OCI-LY7 (cell line): ENCODE data around the gene HTR2A. TPM values are rescaled to one million over a fixed set of nuclear protein-coding genes. Genes with fewer than 3 reads are reported as not detected.

Experiments
- BruUV-seq: library from RNA; stranded (reverse); fragments of 400-500 nt; replicated peaks from 2 replicates; lab custom pipeline; 2021; lab: Mats Ljungman, UMichigan
- CTCF ChIA-PET: fragments of 300-600 bp; sonication (Branson Sonifier 250); formaldehyde crosslinking; loops from one replicate; lab custom pipeline; 2022; ENCODE audit warnings: antibody characterized with exemption; ENCODE audit not compliant: unreplicated experiment; lab: Charles Lee
- POLR2A ChIA-PET: fragments of 300-600 bp; sonication (Branson Sonifier 250); formaldehyde crosslinking; loops from one replicate; lab custom pipeline; 2022; ENCODE audit warnings: antibody characterized with exemption; lab: Charles Lee
- DNase-seq: peaks from one replicate; pipeline ENCODE4 v3.0.0-alpha.2; 2015; ENCODE audit warnings: low spot score
- H2AFZ ChIP-seq: fragments of 200-600 bp; sonication (generic), shearing (Covaris generic); 2 replicates; pipeline ENCODE4 v1.6.1; 2014; ENCODE audit warnings: mild to moderate bottlenecking, antibody characterized with exemption, low read length, moderate library complexity
- H3K27ac ChIP-seq: fragments of 200-600 bp; sonication (generic); 2 replicates; pipeline ENCODE4 v1.5.1; 2014; ENCODE audit warnings: mixed run types, low read depth, mild to moderate bottlenecking, moderate library complexity, low read length, inconsistent platforms; ENCODE audit not compliant: poor library complexity, severe bottlenecking
- H3K36me3 ChIP-seq: fragments of 200-600 bp; sonication (generic); 2 replicates; pipeline ENCODE4 v1.6.1; 2014; ENCODE audit warnings: mild to moderate bottlenecking, antibody characterized with exemption, low read length, moderate library complexity, mixed read lengths; ENCODE audit not compliant: insufficient read depth
- H3K4me1 ChIP-seq: fragments of 200-600 bp; sonication (generic); 2 replicates; pipeline ENCODE4 v1.5.1; 2014; ENCODE audit warnings: mild to moderate bottlenecking, low read length; ENCODE audit not compliant: insufficient read depth, poor library complexity, severe bottlenecking
- H3K4me2 ChIP-seq: fragments of 200-600 bp; sonication (generic); 2 replicates; pipeline ENCODE4 v1.6.1; 2014; ENCODE audit warnings: mild to moderate bottlenecking, low read length
- H3K4me3 ChIP-seq: fragments of 200-600 bp; sonication (generic); 2 replicates; pipeline ENCODE4 v1.5.1; 2014; ENCODE audit warnings: mild to moderate bottlenecking, low read depth, low read length; ENCODE audit not compliant: poor library complexity, severe bottlenecking
- H3K79me2 ChIP-seq: fragments of 200-600 bp; sonication (generic); 2 replicates; pipeline ENCODE4 v1.6.1; 2016; ENCODE audit warnings: low read depth, mild to moderate bottlenecking, low read length, moderate library complexity, mixed read lengths; ENCODE audit not compliant: insufficient read depth
- H3K9me2 ChIP-seq: fragments of 200-600 bp; sonication (generic); 2 replicates; pipeline ENCODE4 v1.6.1; 2016; ENCODE audit warnings: mild to moderate bottlenecking, low read length, mixed read lengths; ENCODE audit not compliant: insufficient read depth
- H3K9me3 ChIP-seq: fragments of 200-600 bp; sonication (generic); 2 replicates; pipeline ENCODE4 v1.6.1; 2014; ENCODE audit warnings: mild to moderate bottlenecking, mixed run types, low read length, mixed read lengths
- H4K20me1 ChIP-seq: fragments of 200-600 bp; sonication (generic); 2 replicates; pipeline ENCODE4 v1.6.1; 2014; ENCODE audit warnings: mild to moderate bottlenecking, antibody characterized with exemption, low read length, moderate library complexity, mixed read lengths; ENCODE audit not compliant: insufficient read depth
- EZH2phosphoT487 ChIP-seq: fragments of 200-600 bp; sonication (generic); IDR thresholded peaks from 2 replicates; pipeline ENCODE4 v1.6.1; 2018; ENCODE audit warnings: low read depth, borderline replicate concordance, mild to moderate bottlenecking, mixed run types, antibody characterized with exemption, low read length, moderate library complexity, mixed read lengths
- intact Hi-C: fragments of 100-400 bp; cut with micrococcal nuclease; formaldehyde crosslinking; loops from one replicate; pipeline ENCODE4 v1.10.0; 2022; ENCODE audit not compliant: unreplicated experiment
- total RNA-seq, 2 experiments: library from RNA; depleted of rRNA in 1 of 2; stranded (reverse); fragments of >200 nt in 1 of 2; shearing (Covaris generic) in 1 of 2; gene quantifications; 2 replicates each; pipeline ENCODE4 v1.2.3, GENCODE V29; 2014 to 2022
- TF ChIP-seq, protein P1 (sequence below): fragments of 200-600 bp; sonication (generic); conservative IDR thresholded peaks from 2 replicates; pipeline ENCODE4 v1.5.1; 2014; ENCODE audit warnings: mild to moderate bottlenecking, antibody characterized with exemption, low read length, moderate library complexity, mixed read lengths

HTR2A gene
- total RNA-seq, 2 experiments from 2014 or later, result not detected

GRCh38 chr13:46903748-46904147 lies 6.9 kb upstream of the HTR2A start:
- TF ChIP-seq, protein P1, sequence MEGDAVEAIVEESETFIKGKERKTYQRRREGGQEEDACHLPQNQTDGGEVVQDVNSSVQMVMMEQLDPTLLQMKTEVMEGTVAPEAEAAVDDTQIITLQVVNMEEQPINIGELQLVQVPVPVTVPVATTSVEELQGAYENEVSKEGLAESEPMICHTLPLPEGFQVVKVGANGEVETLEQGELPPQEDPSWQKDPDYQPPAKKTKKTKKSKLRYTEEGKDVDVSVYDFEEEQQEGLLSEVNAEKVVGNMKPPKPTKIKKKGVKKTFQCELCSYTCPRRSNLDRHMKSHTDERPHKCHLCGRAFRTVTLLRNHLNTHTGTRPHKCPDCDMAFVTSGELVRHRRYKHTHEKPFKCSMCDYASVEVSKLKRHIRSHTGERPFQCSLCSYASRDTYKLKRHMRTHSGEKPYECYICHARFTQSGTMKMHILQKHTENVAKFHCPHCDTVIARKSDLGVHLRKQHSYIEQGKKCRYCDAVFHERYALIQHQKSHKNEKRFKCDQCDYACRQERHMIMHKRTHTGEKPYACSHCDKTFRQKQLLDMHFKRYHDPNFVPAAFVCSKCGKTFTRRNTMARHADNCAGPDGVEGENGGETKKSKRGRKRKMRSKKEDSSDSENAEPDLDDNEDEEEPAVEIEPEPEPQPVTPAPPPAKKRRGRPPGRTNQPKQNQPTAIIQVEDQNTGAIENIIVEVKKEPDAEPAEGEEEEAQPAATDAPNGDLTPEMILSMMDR, result no peak
- DNase-seq, result no peak
- no peak overlapping the region for H2AFZ ChIP-seq
- intact Hi-C loops, result no loop called here
- ChIA-PET POLR2A (no interaction called here), CTCF (no interaction called here)
- H3K9me2 ChIP-seq, result no peaks in the 10 kb centered on the region
- H3K27ac ChIP-seq, result no peak overlapping the region
- no peaks in the 10 kb centered on the region for H3K36me3 ChIP-seq
- no peaks in the 10 kb centered on the region for H4K20me1 ChIP-seq
- no peaks in the 10 kb centered on the region for H3K79me2 ChIP-seq
- no peaks in the 10 kb centered on the region for H3K4me1 ChIP-seq
- no peaks in the 10 kb centered on the region for H3K9me3 ChIP-seq
- no peak overlapping the region for H3K4me2 ChIP-seq
- H3K4me3 ChIP-seq, result no peak overlapping the region
- BruUV-seq, result no TSS peak

DNA sequence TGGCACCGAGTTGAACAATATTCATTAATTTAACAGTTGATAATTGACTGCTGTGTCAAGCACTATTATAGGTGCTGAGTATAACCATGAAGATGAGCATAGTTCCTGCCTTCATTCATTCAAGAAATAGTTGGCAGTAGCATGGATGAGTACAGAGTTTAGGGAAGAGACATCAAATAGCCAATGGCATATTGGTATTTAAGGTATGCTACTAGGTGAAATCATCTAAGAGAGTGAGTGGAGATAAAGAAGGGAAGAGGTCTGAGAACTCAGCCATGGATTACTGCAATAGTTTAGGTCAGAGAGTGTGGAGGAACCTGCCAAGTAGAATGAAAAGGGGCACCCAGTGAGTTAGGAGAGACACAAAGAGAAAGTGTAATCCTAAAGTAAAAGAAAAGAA lies 4.9 kb upstream of the HTR2A start:
- no peak overlapping the region for H3K4me2 ChIP-seq
- no peak overlapping the region for H3K4me3 ChIP-seq
- no peaks in the 10 kb centered on the region for H3K9me2 ChIP-seq
- no peak overlapping the region for H3K27ac ChIP-seq
- no TSS peak for BruUV-seq
- H4K20me1 ChIP-seq, result no peaks in the 10 kb centered on the region
- ChIA-PET CTCF (no interaction called here), POLR2A (no interaction called here)
- intact Hi-C loops, result no loop called here
- TF ChIP-seq EZH2phosphoT487, result no peak
- TF ChIP-seq, protein P1, result no peak
- H3K4me1 ChIP-seq, result no peaks in the 10 kb centered on the region
- H3K36me3 ChIP-seq, result no peaks in the 10 kb centered on the region
- DNase-seq, result no peak
- H3K9me3 ChIP-seq, result no peaks in the 10 kb centered on the region
- no peaks in the 10 kb centered on the region for H3K79me2 ChIP-seq
- H2AFZ ChIP-seq, result no peak overlapping the region

GRCh38 chr13:46899801-46900200 lies 2.9 kb upstream of the HTR2A start:
- Histone ChIP-seq H3K27ac (no peak overlapping the region), H3K36me3 (no peaks in the 10 kb centered on the region), H3K9me2 (no peaks in the 10 kb centered on the region), H3K4me1 (no peaks in the 10 kb centered on the region), H3K9me3 (no peaks in the 10 kb centered on the region), H4K20me1 (no peaks in the 10 kb centered on the region), H3K4me2 (no peak overlapping the region), H3K79me2 (no peaks in the 10 kb centered on the region), H2AFZ (no peak overlapping the region), H3K4me3 (no peak overlapping the region)
- intact Hi-C loops, result no loop called here
- TF ChIP-seq EZH2phosphoT487, result no peak
- TF ChIP-seq, protein P1, result no peak
- ChIA-PET CTCF (interaction anchor here (1.0 kb wide), 1 partner anchor 34 kb away, joined by 3 read pairs; no protein-coding TSS in a partner anchor), POLR2A (interaction anchor here (0.7 kb wide), 1 partner anchor 379 kb away, joined by 3 read pairs; no protein-coding TSS in a partner anchor)
- BruUV-seq, result no TSS peak
- DNase-seq, result no peak
